Mesothelial cell of epicardium (in vitro differentiated cells): Measurements from ENCODE around the gene INSL3. TPM values are rescaled to one million over a fixed set of nuclear protein-coding genes. Genes with fewer than 3 reads are reported as not detected.

Experiments used
- DNase-seq, 2 experiments: peaks; one replicate each; pipeline ENCODE4 v3.0.0; 2021; ENCODE audit warnings: low spot score in 2 of 2; ENCODE audit not compliant: unreplicated experiment in 2 of 2
- H3K27ac Mint-ChIP-seq: 2 replicates; pipeline ENCODE4 v1.8.0; 2021; ENCODE audit warnings: mixed read lengths
- H3K27me3 Mint-ChIP-seq: 2 replicates; pipeline ENCODE4 v1.8.0; 2021; ENCODE audit warnings: low read depth, mixed read lengths
- H3K36me3 Mint-ChIP-seq: 2 replicates; pipeline ENCODE4 v1.8.0; 2021; ENCODE audit warnings: mixed read lengths
- H3K4me1 Mint-ChIP-seq: 2 replicates; pipeline ENCODE4 v1.8.0; 2021; ENCODE audit warnings: mixed read lengths
- H3K4me3 Mint-ChIP-seq: 2 replicates; pipeline ENCODE4 v1.8.0; 2021; ENCODE audit warnings: mild to moderate bottlenecking, moderate library complexity, mixed read lengths
- H3K9me3 Mint-ChIP-seq: 2 replicates; pipeline ENCODE4 v1.8.0; 2021; ENCODE audit warnings: mixed read lengths
- CTCF ChIP-seq: fragments of 200-600 bp; sonication (generic); IDR thresholded peaks from one replicate; pipeline ENCODE4 v1.5.0; 2021; ENCODE audit warnings: antibody characterized with exemption; ENCODE audit not compliant: unreplicated experiment
- total RNA-seq: library from RNA; stranded (reverse); gene quantifications from 3 replicates; pipeline ENCODE4 v1.2.1, GENCODE V29; 2021

INSL3 gene
- total RNA-seq, 1 donor from 2014 or later, result 0.92 TPM

- H3K4me3 Mint-ChIP-seq, result peak within 1 kb of the TSS; percentile 57
- peaks cover 15% of the 10 kb centered on the region for H3K27me3 Mint-ChIP-seq
- H3K36me3 Mint-ChIP-seq, result no peaks in the 10 kb centered on the region
- peak within 1 kb of the TSS; percentile 88 for H3K27ac Mint-ChIP-seq
- peak; percentile 75 to 80 for DNase-seq
- TF ChIP-seq CTCF, result no peak
- H3K4me1 Mint-ChIP-seq, result no peaks in the 10 kb centered on the region
- H3K9me3 Mint-ChIP-seq, result no peaks in the 10 kb centered on the region
These were observed 26.4 kb upstream of the INSL3 start, which contains the start of gene JAK3 for GRCh38 chr19:17847538-17848366. JAK3 (minus strand) TSS chr19:17847982; CDS start chr19:17844417, 3,565 bp downstream.

- H3K27ac Mint-ChIP-seq, result no peak overlapping the region
- no peak for TF ChIP-seq CTCF
- no peaks in the 10 kb centered on the region for H3K4me1 Mint-ChIP-seq
- H3K9me3 Mint-ChIP-seq, result no peaks in the 10 kb centered on the region
- H3K4me3 Mint-ChIP-seq, result no peak overlapping the region
- peaks cover 26% of the 10 kb centered on the region for H3K27me3 Mint-ChIP-seq
- DNase-seq, result no peak
- H3K36me3 Mint-ChIP-seq, result no peaks in the 10 kb centered on the region
These were observed 24.8 kb upstream of the INSL3 start for GRCh38 chr19:17846146-17846545.

GRCh38 chr19:17843908-17844490, 22.7 kb upstream of the INSL3 start:
- H3K27ac Mint-ChIP-seq, result no peak overlapping the region

GRCh38 chr19:17843292-17843827, 22.0 kb upstream of the INSL3 start:
- DNase-seq, result no peak
- Mint-ChIP-seq H3K27me3 (peaks cover 47% of the 10 kb centered on the region), H3K36me3 (no peaks in the 10 kb centered on the region), H3K27ac (no peak overlapping the region), H3K4me3 (no peak overlapping the region), H3K4me1 (peaks cover 3% of the 10 kb centered on the region), H3K9me3 (no peaks in the 10 kb centered on the region)
- no peak for TF ChIP-seq CTCF

More at GRCh38 chr19:17843908-17844490, 22.7 kb upstream of the INSL3 start:
- no peaks in the 10 kb centered on the region for H3K36me3 Mint-ChIP-seq
- H3K9me3 Mint-ChIP-seq, result no peaks in the 10 kb centered on the region
- H3K4me3 Mint-ChIP-seq, result no peak overlapping the region
- peaks cover 3% of the 10 kb centered on the region for H3K4me1 Mint-ChIP-seq
- H3K27me3 Mint-ChIP-seq, result peaks cover 44% of the 10 kb centered on the region
- no peak for TF ChIP-seq CTCF
- DNase-seq, result no peak

GRCh38 chr19:17842663-17843291, 21.5 kb upstream of the INSL3 start:
- no peak for TF ChIP-seq CTCF
- peaks cover 50% of the 10 kb centered on the region for H3K27me3 Mint-ChIP-seq
- H3K4me1 Mint-ChIP-seq, result peaks cover 3% of the 10 kb centered on the region
- no peak for DNase-seq
- no peaks in the 10 kb centered on the region for H3K36me3 Mint-ChIP-seq
- H3K27ac Mint-ChIP-seq, result no peak overlapping the region
- H3K9me3 Mint-ChIP-seq, result no peaks in the 10 kb centered on the region
- H3K4me3 Mint-ChIP-seq, result peak overlapping the region; percentile 42
